ENCODE results near the gene ZRANB3.

- TF ChIP-seq CTCF (IDR thresholded peaks at IDR 0.05) (no peak), POLR2A (IDR thresholded peaks at IDR 0.05) (no peak), EP300 (IDR thresholded peaks at IDR 0.05) (no peak)
Measured at GRCh38 chr2:135154962-135155361, 376.1 kb downstream of the ZRANB3 start.

All from suprapubic skin (tissue), 3 donors.